ENCODE results near the gene MKNK1.

GRCh38 chr1:46619656-46620258 lies 15.7 kb upstream of the MKNK1 start:
- TF ChIP-seq CTCF (IDR thresholded peaks at IDR 0.05): no peak
- TF ChIP-seq POLR2A (IDR thresholded peaks at IDR 0.05; ENCODE audit: low read depth): no peak

All from esophagus muscularis mucosa (tissue), 3 donors.